ENCODE measurements around the gene CACNA1C. TPM values are rescaled to one million over a fixed set of nuclear protein-coding genes. Genes with fewer than 3 reads are reported as not detected.
A peak's percentile ranks its signal among the peaks of the same experiment; 100 is the strongest.

The CACNA1C gene
- total RNA-seq, 1 experiment from 2014 or later: 1.1 TPM

DNA sequence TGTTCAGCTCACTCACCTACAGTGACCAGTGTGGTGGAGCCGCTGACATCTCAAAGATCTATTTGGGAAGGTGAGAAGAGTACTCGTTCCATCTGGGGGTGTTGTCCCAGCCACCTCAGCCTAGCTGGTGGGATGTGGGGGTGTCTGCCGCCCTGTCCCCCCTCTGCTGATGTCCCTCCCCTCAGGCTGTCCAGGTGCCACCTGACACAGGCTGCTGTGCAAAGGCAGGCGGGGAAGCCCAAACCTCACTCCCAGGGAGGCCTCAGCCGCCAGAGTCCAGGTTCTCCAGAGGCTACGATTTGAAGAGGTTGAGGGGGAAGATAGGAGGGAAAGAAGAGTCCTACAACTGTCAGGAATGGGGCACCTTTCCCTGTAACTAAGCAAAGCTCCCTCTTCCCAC, 690.7 kb downstream of the CACNA1C start:
- Mint-ChIP-seq H3K36me3 (ENCODE audit: insufficient read depth in 1 of 3, low read depth in 3 of 3) (no peaks in the 10 kb centered on the region; a peak in 1 of 7 replicates), H3K4me1 (peaks cover 11% of the 10 kb centered on the region in 2 experiments), H3K9me3 (peaks cover 3 to 8% of the 10 kb centered on the region in 2 experiments; a peak in 3 of 5 replicates), H3K27ac (no peak overlapping the region), H3K4me3 (no peak overlapping the region), H3K27me3 (ENCODE audit: low read depth) (peaks cover 18% of the 10 kb centered on the region)
- Histone ChIP-seq H4K8ac (replicated peaks; ENCODE audit: insufficient read length, low read depth, low read length) (no peak overlapping the region), H2BK5ac (ENCODE audit: insufficient read length, low read length) (no peak overlapping the region), H3K14ac (ENCODE audit: insufficient read depth, low read length) (no peak overlapping the region), H3K27ac (ENCODE audit: insufficient read length, low read depth, low read length) (no peak overlapping the region), H3K4me2 (ENCODE audit: insufficient read depth, insufficient read length, low read length) (no peak overlapping the region), H3K56ac (ENCODE audit: insufficient read length, low read depth, low read length) (no peak overlapping the region), H2BK120ac (ENCODE audit: low read depth, low read length, poor library complexity, severe bottlenecking) (no peak overlapping the region), H4K20me1 (ENCODE audit: control insufficient read depth, insufficient read depth, insufficient read length) (no peaks in the 10 kb centered on the region), H3K27me3 (ENCODE audit: insufficient read depth, low read length) (no peaks in the 10 kb centered on the region), H3K4ac (ENCODE audit: low read depth, low read length) (no peak overlapping the region), H4K5ac (ENCODE audit: insufficient read length, low read depth, low read length) (no peak overlapping the region), H2BK15ac (ENCODE audit: low read depth, low read length) (no peak overlapping the region), H3K23me2 (ENCODE audit: insufficient read length, low read depth, low read length, poor library complexity, severe bottlenecking) (no peaks in the 10 kb centered on the region), H3K18ac (ENCODE audit: insufficient read length, low read depth, low read length) (no peak overlapping the region), H3K9me3 (ENCODE audit: control insufficient read depth, low read depth, low read length) (no peaks in the 10 kb centered on the region), H3K79me2 (ENCODE audit: insufficient read depth, low read length) (no peaks in the 10 kb centered on the region), H2AK5ac (ENCODE audit: insufficient read length, low read length) (no peak overlapping the region), H3K4me1 (ENCODE audit: insufficient read depth, low read length) (no peaks in the 10 kb centered on the region; the same call in 1 of the 2 replicates), H2BK20ac (ENCODE audit: low read depth, low read length, poor library complexity, severe bottlenecking) (no peak overlapping the region), H3K9ac (ENCODE audit: extremely low read depth, insufficient read length, low read length) (no peak overlapping the region), H2BK12ac (ENCODE audit: insufficient read length, low read depth, low read length) (no peak overlapping the region), H3T11ph (ENCODE audit: low read length) (no peak overlapping the region), H3K23ac (ENCODE audit: insufficient read length, low read depth, low read length) (no peak overlapping the region), H4K91ac (ENCODE audit: insufficient read length, low read depth, low read length) (no peak overlapping the region), H2AFZ (ENCODE audit: low read length) (no peak overlapping the region), H3K79me1 (ENCODE audit: insufficient read depth, low read depth, low read length, poor library complexity, severe bottlenecking) (no peaks in the 10 kb centered on the region)
- DNase-seq: peak; percentile 24
- WGBS (ENCODE audit: extremely low coverage, insufficient read length, low lambda C conversion rate): no CpG with 5 or more reads among the region's 6 CpGs
- no peak for TF ChIP-seq CTCF (conservative IDR thresholded peaks at IDR 0.05)

Measured in H9 (cell line).